Measurements from ENCODE around the gene ARHGAP26. TPM values are rescaled to one million over a fixed set of nuclear protein-coding genes. Genes with fewer than 3 reads are reported as not detected.

The ARHGAP26 gene
- polyA plus RNA-seq, 1 donor (not counting 4 experiments of a cell fraction or from before 2014, with no cell fraction given): 3.9 TPM

GRCh38 chr5:143237664-143238063 is 467.5 kb downstream of the ARHGAP26 start:
- H4K20me1 ChIP-seq (ENCODE audit: control insufficient read depth, extremely low read depth, insufficient read depth, low read length): no peaks in the 10 kb centered on the region
- FAIRE-seq: no peak
- H3K27me3 ChIP-seq (ENCODE audit: control insufficient read depth, extremely low read depth, insufficient read depth, low read length): no peaks in the 10 kb centered on the region
- DNase-seq (ENCODE audit: low read depth, low spot score): no peak
- no peaks in the 10 kb centered on the region for H3K9me3 ChIP-seq (ENCODE audit: control insufficient read depth, low read depth, low read length)
- H3K36me3 ChIP-seq (ENCODE audit: control insufficient read depth in 2 of 2, extremely low read depth in 1 of 2, insufficient read depth in 2 of 2, low read length in 2 of 2): no peaks in the 10 kb centered on the region
- H2AFZ ChIP-seq (ENCODE audit: control insufficient read depth, low read length): no peak overlapping the region
- no peak overlapping the region for H3K27ac ChIP-seq (ENCODE audit: control insufficient read depth, insufficient read depth, low read length)
- peaks cover 35% of the 10 kb centered on the region for H3K4me1 ChIP-seq (ENCODE audit: control insufficient read depth, extremely low read depth, insufficient read depth, low read length)
- H3K4me3 ChIP-seq (ENCODE audit: control insufficient read depth in 2 of 3, extremely low read depth in 1 of 3, insufficient read depth in 2 of 3, low read depth in 1 of 3, low read length in 3 of 3): no peak overlapping the region
- no peaks in the 10 kb centered on the region for H3K79me2 ChIP-seq (ENCODE audit: control insufficient read depth, insufficient read depth, low read length)
- no peak overlapping the region for H3K9ac ChIP-seq (ENCODE audit: control insufficient read depth, extremely low read depth, insufficient read depth, low read length)
- dilution Hi-C loops (cut with MboI; ENCODE audit: extremely low pct_ligation_motif_present, low sequenced_read_pairs): no loop called here
- no peak for TF ChIP-seq EZH2 (IDR thresholded peaks at IDR 0.05; ENCODE audit: low read length)
- TF ChIP-seq CTCF (optimal IDR thresholded peaks at IDR 0.05 in 1 of 3, IDR thresholded peaks at IDR 0.05 in 1 of 3, conservative IDR thresholded peaks at IDR 0.05 in 1 of 3; ENCODE audit: extremely low read depth in 1 of 3, insufficient read depth in 2 of 3, low read length in 3 of 3): no peak
- no peak overlapping the region for H3K4me2 ChIP-seq (ENCODE audit: control insufficient read depth, extremely low read depth, insufficient read depth, low read depth, low read length)
- H3K9me1 ChIP-seq (ENCODE audit: control insufficient read depth, extremely low read depth, insufficient read depth, low read length): no peaks in the 10 kb centered on the region

- no peaks in the 10 kb centered on the region for H3K36me3 ChIP-seq (ENCODE audit: control insufficient read depth in 2 of 2, extremely low read depth in 1 of 2, insufficient read depth in 2 of 2, low read length in 2 of 2)
- FAIRE-seq (no peak), DNase-seq (ENCODE audit: low read depth, low spot score) (no peak)
- no peaks in the 10 kb centered on the region for H3K27me3 ChIP-seq (ENCODE audit: control insufficient read depth, extremely low read depth, insufficient read depth, low read length)
- no peak overlapping the region for H3K27ac ChIP-seq (ENCODE audit: control insufficient read depth, insufficient read depth, low read length)
- H3K9me1 ChIP-seq (ENCODE audit: control insufficient read depth, extremely low read depth, insufficient read depth, low read length): no peaks in the 10 kb centered on the region
- peaks cover 44% of the 10 kb centered on the region for H3K4me1 ChIP-seq (ENCODE audit: control insufficient read depth, extremely low read depth, insufficient read depth, low read length)
- dilution Hi-C loops (cut with MboI; ENCODE audit: extremely low pct_ligation_motif_present, low sequenced_read_pairs): no loop called here
- no peaks in the 10 kb centered on the region for H4K20me1 ChIP-seq (ENCODE audit: control insufficient read depth, extremely low read depth, insufficient read depth, low read length)
- no peaks in the 10 kb centered on the region for H3K79me2 ChIP-seq (ENCODE audit: control insufficient read depth, insufficient read depth, low read length)
- H3K9me3 ChIP-seq (ENCODE audit: control insufficient read depth, low read depth, low read length): no peaks in the 10 kb centered on the region
- H3K9ac ChIP-seq (ENCODE audit: control insufficient read depth, extremely low read depth, insufficient read depth, low read length): no peak overlapping the region
- H2AFZ ChIP-seq (ENCODE audit: control insufficient read depth, low read length): no peak overlapping the region
- H3K4me3 ChIP-seq (ENCODE audit: control insufficient read depth in 2 of 3, extremely low read depth in 1 of 3, insufficient read depth in 2 of 3, low read depth in 1 of 3, low read length in 3 of 3): no peak overlapping the region
- TF ChIP-seq EZH2 (IDR thresholded peaks at IDR 0.05; ENCODE audit: low read length): no peak
- TF ChIP-seq CTCF (optimal IDR thresholded peaks at IDR 0.05 in 1 of 3, IDR thresholded peaks at IDR 0.05 in 1 of 3, conservative IDR thresholded peaks at IDR 0.05 in 1 of 3; ENCODE audit: extremely low read depth in 1 of 3, insufficient read depth in 2 of 3, low read length in 3 of 3): no peak
- no peak overlapping the region for H3K4me2 ChIP-seq (ENCODE audit: control insufficient read depth, extremely low read depth, insufficient read depth, low read depth, low read length)
These were observed 468.4 kb downstream of the ARHGAP26 start for GRCh38 chr5:143238620-143239019.

All from keratinocyte (primary cell).